ENCODE measurements around the gene HMCN1.

The HMCN1 gene

DNA sequence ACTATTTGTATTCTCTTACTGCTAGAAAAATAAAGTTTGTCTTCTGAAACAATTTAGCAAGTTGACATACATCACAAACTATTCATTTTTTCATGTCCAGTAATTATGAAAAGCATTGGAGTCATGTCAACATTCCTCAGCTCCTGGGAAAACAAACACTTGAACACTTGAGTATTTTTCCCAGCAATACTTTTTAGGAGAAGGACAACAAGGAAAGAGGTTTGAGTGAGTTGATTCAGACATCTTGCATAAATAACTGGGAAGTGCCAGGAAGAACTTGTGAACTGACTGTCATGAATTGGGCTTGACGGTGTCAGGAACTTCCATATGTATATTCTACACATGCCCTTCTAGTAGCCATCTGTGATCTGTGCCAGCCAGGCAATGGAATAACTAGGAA, 195.6 kb downstream of the HMCN1 start:
- Histone ChIP-seq H3K4me1 (ENCODE audit: control insufficient read depth, insufficient read depth, low read length) (no peaks in the 10 kb centered on the region), H3K36me3 (ENCODE audit: control insufficient read depth, insufficient read depth, low read length) (no peaks in the 10 kb centered on the region), H3K9me3 (ENCODE audit: control insufficient read depth, low read length) (no peaks in the 10 kb centered on the region), H3K4me3 (ENCODE audit: low read length) (no peak overlapping the region), H3K27me3 (ENCODE audit: control insufficient read depth, insufficient read depth, low read length) (no peaks in the 10 kb centered on the region), H3K9ac (ENCODE audit: low read length) (no peak overlapping the region)

DNA sequence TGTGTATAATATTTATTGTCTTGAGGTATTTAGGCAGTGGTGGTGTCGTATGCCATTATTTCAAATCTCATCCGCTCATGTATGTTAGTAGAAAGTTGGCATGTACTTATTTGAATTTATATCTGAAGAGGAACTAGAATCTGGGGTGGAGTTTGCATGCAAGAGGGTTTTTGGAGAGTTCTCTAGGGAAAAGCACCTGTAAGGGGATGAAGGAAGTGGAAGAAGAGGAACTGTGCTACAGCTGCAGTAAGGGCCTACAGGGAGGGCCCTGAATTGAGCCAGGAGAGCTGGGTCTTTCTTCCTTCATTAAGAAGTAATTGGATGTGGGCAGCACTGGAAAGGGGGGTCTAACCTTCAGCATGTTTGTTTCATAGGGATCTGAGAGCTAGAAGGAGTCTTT, 197.2 kb downstream of the HMCN1 start:
- Histone ChIP-seq H3K36me3 (ENCODE audit: control insufficient read depth, insufficient read depth, low read length) (no peaks in the 10 kb centered on the region), H3K9ac (ENCODE audit: low read length) (no peak overlapping the region), H3K4me3 (ENCODE audit: low read length) (no peak overlapping the region), H3K27me3 (ENCODE audit: control insufficient read depth, insufficient read depth, low read length) (no peaks in the 10 kb centered on the region), H3K4me1 (ENCODE audit: control insufficient read depth, insufficient read depth, low read length) (no peaks in the 10 kb centered on the region), H3K9me3 (ENCODE audit: control insufficient read depth, low read length) (no peaks in the 10 kb centered on the region)

DNA sequence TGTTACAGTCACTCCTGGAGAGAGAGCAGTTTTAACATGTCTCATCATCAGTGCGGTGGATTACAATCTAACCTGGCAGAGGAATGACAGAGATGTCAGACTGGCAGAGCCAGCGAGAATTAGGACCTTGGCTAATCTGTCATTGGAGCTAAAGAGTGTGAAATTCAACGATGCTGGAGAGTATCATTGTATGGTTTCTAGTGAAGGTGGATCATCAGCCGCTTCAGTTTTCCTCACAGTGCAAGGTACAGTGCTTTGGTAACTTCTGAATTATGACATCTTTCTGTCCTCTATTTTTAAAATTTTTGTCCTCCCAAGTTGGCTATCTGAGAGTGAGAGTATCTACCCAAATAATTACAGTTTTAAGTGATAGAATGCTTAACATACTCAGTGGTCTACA, 199.4 kb downstream of the HMCN1 start:
- no peak overlapping the region for H3K4me3 ChIP-seq (ENCODE audit: low read length)

DNA sequence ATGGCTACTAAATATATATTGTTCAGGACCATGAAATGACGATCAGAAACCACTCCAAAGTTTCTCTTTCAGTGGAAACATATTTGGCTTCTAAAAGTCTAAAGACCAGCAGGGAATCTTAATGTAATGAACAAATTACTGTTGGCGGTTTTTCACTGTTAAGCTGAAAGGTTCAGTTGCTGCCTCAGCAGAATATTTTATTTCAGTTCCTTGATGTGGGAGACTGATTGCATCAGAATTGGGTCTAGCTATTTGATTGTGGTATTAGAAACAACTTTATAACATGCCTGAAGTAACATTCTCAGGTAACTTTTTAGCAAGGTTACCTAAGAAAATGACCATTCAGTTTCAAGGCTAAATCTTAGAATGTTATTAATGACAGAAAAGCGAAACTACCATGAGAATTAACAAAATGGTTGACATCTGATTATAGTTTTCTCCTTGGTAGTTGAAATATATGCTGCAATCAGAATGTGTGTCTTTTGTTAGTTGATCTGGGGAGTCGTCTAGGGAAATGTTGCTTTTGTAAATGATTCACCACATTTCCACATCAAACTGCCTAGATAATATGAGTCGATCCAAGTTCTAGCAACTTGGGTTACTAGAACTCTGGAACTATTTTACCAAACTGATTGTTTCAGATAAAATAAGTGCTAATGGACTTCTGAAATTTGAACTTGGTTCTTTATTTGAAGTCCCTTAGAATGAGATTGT, 200.4 kb downstream of the HMCN1 start:
- H3K9ac ChIP-seq (ENCODE audit: low read length), result no peak overlapping the region
- no peaks in the 10 kb centered on the region for H3K27me3 ChIP-seq (ENCODE audit: control insufficient read depth, insufficient read depth, low read length)
- H3K36me3 ChIP-seq (ENCODE audit: control insufficient read depth, insufficient read depth, low read length), result no peaks in the 10 kb centered on the region
- no peaks in the 10 kb centered on the region for H3K4me1 ChIP-seq (ENCODE audit: control insufficient read depth, insufficient read depth, low read length)
- no peak overlapping the region for H3K4me3 ChIP-seq (ENCODE audit: low read length)
- no peaks in the 10 kb centered on the region for H3K9me3 ChIP-seq (ENCODE audit: control insufficient read depth, low read length)

More for the DNA sequence above, 199.4 kb downstream of the HMCN1 start:
- Histone ChIP-seq H3K9me3 (ENCODE audit: control insufficient read depth, low read length) (no peaks in the 10 kb centered on the region), H3K9ac (ENCODE audit: low read length) (no peak overlapping the region), H3K36me3 (ENCODE audit: control insufficient read depth, insufficient read depth, low read length) (no peaks in the 10 kb centered on the region), H3K27me3 (ENCODE audit: control insufficient read depth, insufficient read depth, low read length) (no peaks in the 10 kb centered on the region), H3K4me1 (ENCODE audit: control insufficient read depth, insufficient read depth, low read length) (no peaks in the 10 kb centered on the region)

DNA sequence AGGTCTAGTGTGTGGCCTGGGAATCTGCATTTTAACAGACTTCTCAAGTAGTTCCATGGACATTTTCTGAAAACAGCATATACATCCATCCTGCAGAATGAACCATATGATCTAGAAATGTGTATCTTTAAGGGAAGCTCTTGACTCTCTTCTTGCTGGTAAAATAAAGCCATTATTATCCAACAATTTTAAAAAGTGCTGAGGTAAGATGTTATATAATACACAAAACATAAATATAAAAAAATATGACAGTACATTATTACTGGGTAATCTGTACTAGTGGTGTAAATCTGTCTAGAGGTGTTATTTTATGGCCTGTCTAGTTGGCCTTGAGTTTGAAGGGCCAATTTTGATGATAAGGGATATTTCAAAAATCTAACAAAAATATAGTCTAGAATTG, 201.2 kb downstream of the HMCN1 start:
- Histone ChIP-seq H3K4me1 (ENCODE audit: control insufficient read depth, insufficient read depth, low read length) (no peaks in the 10 kb centered on the region), H3K9ac (ENCODE audit: low read length) (no peak overlapping the region), H3K9me3 (ENCODE audit: control insufficient read depth, low read length) (no peaks in the 10 kb centered on the region), H3K4me3 (ENCODE audit: low read length) (no peak overlapping the region), H3K27me3 (ENCODE audit: control insufficient read depth, insufficient read depth, low read length) (no peaks in the 10 kb centered on the region), H3K36me3 (ENCODE audit: control insufficient read depth, insufficient read depth, low read length) (no peaks in the 10 kb centered on the region)

DNA sequence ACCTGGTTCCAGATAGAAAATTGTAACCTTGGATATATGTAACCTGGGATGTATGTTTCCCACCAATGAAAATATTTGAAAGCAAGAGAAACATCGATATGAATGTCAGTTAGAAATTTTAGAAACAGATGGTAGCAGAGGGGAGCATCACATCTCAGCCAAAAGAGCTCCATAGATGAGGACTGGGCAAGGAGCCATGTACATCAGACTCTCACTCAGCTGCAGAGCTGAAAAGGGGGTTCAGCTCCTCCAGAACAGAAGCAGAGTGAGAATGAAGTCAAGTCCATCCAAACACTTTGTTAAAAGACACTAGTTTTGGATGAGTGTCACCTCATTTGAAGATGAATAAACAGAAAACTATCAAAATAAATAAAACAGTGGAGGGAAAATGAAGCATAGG, 202.4 kb downstream of the HMCN1 start:
- no peaks in the 10 kb centered on the region for H3K9me3 ChIP-seq (ENCODE audit: control insufficient read depth, low read length)
- no peaks in the 10 kb centered on the region for H3K27me3 ChIP-seq (ENCODE audit: control insufficient read depth, insufficient read depth, low read length)
- no peak overlapping the region for H3K9ac ChIP-seq (ENCODE audit: low read length)
- no peak overlapping the region for H3K4me3 ChIP-seq (ENCODE audit: low read length)
- no peaks in the 10 kb centered on the region for H3K4me1 ChIP-seq (ENCODE audit: control insufficient read depth, insufficient read depth, low read length)
- no peaks in the 10 kb centered on the region for H3K36me3 ChIP-seq (ENCODE audit: control insufficient read depth, insufficient read depth, low read length)

DNA sequence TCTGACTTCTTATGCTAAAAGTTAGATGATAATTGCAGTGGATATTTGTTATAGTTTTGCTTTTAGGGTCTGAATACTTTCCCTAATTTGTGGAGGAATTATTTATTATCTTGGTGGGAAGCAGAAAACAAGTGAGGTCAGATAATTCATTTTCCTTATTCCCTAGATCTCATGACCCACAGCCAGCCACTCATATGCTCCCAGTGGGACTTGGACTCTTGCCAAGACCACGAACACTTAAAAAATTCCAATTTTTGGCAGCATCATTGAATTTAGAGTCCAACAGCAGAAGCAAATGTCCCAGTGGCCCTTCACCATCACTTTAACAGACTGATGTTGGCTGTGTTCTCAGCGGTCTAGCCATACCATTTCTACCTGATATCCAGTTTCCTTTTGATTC, 204.2 kb downstream of the HMCN1 start:
- Histone ChIP-seq H3K4me1 (ENCODE audit: control insufficient read depth, insufficient read depth, low read length) (no peaks in the 10 kb centered on the region), H3K9me3 (ENCODE audit: control insufficient read depth, low read length) (no peaks in the 10 kb centered on the region), H3K36me3 (ENCODE audit: control insufficient read depth, insufficient read depth, low read length) (no peaks in the 10 kb centered on the region), H3K9ac (ENCODE audit: low read length) (no peak overlapping the region), H3K27me3 (ENCODE audit: control insufficient read depth, insufficient read depth, low read length) (no peaks in the 10 kb centered on the region), H3K4me3 (ENCODE audit: low read length) (no peak overlapping the region)

DNA sequence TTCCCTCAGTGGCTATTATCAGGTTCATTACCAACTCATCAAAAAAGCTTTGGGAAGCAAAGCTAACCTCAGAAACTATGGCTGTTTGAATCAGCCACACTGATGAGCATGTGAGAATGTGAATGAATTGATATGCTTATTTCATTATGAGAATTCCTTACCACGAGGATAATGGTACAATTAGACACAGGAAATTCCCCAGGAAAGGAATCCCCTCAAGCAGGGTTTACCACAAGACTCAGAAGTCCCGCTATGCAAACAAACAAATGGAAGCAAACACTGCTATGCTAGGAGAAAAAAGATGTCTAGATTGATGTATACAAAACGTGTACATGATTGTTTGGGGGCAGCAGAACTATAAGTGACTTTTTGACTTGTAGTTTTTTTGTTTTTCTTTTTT, 205.0 kb downstream of the HMCN1 start:
- Histone ChIP-seq H3K36me3 (ENCODE audit: control insufficient read depth, insufficient read depth, low read length) (no peaks in the 10 kb centered on the region), H3K9ac (ENCODE audit: low read length) (no peak overlapping the region), H3K4me3 (ENCODE audit: low read length) (no peak overlapping the region), H3K4me1 (ENCODE audit: control insufficient read depth, insufficient read depth, low read length) (no peaks in the 10 kb centered on the region), H3K27me3 (ENCODE audit: control insufficient read depth, insufficient read depth, low read length) (no peaks in the 10 kb centered on the region), H3K9me3 (ENCODE audit: control insufficient read depth, low read length) (no peaks in the 10 kb centered on the region)

DNA sequence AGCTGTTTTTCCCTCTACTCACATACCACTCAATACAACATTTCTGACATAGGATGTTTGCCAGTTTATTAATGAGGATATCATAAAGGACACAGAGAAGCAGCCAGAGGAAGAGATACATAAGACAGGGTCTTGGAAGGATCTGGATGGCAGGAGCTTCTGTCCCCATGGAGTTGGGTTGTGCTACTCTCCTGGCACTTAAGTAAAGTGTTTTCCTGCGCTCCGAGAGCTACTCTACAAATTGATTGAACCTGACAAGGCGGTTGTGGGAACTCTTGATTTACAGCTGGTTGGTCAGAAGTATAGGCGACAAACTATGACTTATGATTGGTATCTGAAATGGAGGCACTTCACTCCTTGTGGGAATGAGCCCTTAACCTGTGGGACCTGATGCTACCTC, 208.8 kb downstream of the HMCN1 start:
- no peaks in the 10 kb centered on the region for H3K4me1 ChIP-seq (ENCODE audit: control insufficient read depth, insufficient read depth, low read length)
- no peak overlapping the region for H3K4me3 ChIP-seq (ENCODE audit: low read length)

DNA sequence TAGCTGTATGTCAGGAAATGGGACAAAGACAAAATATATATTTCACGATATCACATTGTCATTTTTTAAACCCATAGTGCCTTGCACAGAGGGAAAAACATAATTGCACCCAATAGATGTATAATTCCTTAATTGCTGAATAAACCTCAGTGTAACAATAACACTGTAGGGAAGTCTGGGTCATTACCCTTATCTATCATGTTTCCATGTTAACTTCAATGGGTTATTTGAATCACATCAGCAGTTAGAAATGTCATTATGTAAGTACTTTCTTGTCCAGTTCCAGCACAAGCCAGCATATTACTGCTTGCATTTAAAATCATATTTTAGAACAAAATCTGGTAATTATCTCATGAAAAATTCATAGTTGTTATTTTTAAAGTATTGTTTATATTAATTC, 222.7 kb downstream of the HMCN1 start:
- Histone ChIP-seq H3K27me3 (ENCODE audit: control insufficient read depth, insufficient read depth, low read length) (no peaks in the 10 kb centered on the region), H3K4me1 (ENCODE audit: control insufficient read depth, insufficient read depth, low read length) (no peaks in the 10 kb centered on the region), H3K9me3 (ENCODE audit: control insufficient read depth, low read length) (no peaks in the 10 kb centered on the region), H3K9ac (ENCODE audit: low read length) (no peak overlapping the region), H3K4me3 (ENCODE audit: low read length) (no peak overlapping the region), H3K36me3 (ENCODE audit: control insufficient read depth, insufficient read depth, low read length) (no peaks in the 10 kb centered on the region)

More for the DNA sequence above, 208.8 kb downstream of the HMCN1 start:
- no peaks in the 10 kb centered on the region for H3K36me3 ChIP-seq (ENCODE audit: control insufficient read depth, insufficient read depth, low read length)
- H3K9me3 ChIP-seq (ENCODE audit: control insufficient read depth, low read length), result no peaks in the 10 kb centered on the region
- H3K9ac ChIP-seq (ENCODE audit: low read length), result no peak overlapping the region
- no peaks in the 10 kb centered on the region for H3K27me3 ChIP-seq (ENCODE audit: control insufficient read depth, insufficient read depth, low read length)

DNA sequence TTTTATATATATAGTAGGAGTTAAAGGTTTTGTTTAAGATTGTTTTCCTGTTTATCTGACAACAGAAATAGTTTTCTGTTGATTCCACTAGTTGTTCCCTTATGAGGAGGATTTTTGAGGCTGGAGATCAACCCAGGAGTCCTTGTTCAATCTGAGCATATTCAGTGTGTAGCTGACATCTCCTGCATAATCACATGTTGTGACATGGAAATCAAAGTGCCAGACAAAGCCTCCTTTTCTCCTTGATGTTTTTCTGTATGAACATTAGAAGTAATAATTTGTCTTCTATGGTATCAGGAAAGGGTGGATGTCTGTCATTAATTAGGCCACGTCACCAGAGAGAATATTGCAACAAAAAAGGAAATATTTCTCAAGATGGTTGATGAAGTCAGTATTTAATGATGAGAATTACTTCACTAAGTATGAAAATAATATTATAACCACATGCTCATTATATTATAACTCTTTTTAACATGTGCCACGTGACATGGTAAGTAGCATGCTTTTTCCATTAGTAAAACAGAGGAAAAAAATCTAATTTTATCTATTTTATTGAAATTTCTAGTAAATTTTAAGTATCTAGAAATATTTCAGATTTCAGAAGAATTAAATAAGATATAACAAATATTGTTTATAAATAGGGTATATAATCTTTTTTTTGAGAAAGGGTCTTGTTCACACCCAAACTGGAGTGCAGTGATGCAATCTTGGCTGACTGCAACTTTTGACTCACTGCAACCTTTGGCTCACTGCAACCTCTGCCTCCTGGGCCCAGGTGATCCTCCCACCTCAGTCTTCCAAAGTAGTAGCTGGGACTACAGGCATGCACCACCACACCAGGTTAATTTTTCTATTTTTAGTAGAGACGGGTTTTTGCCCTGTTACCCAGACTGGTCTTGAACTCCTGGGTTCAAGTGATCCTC, 223.5 kb downstream of the HMCN1 start:
- Histone ChIP-seq H3K4me1 (ENCODE audit: control insufficient read depth, insufficient read depth, low read length) (no peaks in the 10 kb centered on the region), H3K4me3 (ENCODE audit: low read length) (no peak overlapping the region), H3K36me3 (ENCODE audit: control insufficient read depth, insufficient read depth, low read length) (no peaks in the 10 kb centered on the region), H3K9me3 (ENCODE audit: control insufficient read depth, low read length) (no peaks in the 10 kb centered on the region), H3K9ac (ENCODE audit: low read length) (no peak overlapping the region), H3K27me3 (ENCODE audit: control insufficient read depth, insufficient read depth, low read length) (no peaks in the 10 kb centered on the region)
